ENCODE results near the gene HYCC1.

HYCC1 gene

GRCh38 chr7:23016345-23017253 lies 2.7 kb upstream of the HYCC1 start:
- DNase-seq (ENCODE audit: low read depth), result no peak

GRCh38 chr7:23014681-23015080 lies 751 bp upstream of the HYCC1 start:
- DNase-seq (ENCODE audit: low read depth), result no peak

- DNase-seq (ENCODE audit: low read depth), result peak; percentile 48
Measured at GRCh38 chr7:23012908-23013714, 819 bp downstream of the HYCC1 start.

- DNase-seq (ENCODE audit: low read depth), result no peak
Measured at GRCh38 chr7:23012186-23012585, 1.7 kb downstream of the HYCC1 start.

GRCh38 chr7:23011222-23011924 lies 2.6 kb downstream of the HYCC1 start:
- DNase-seq (ENCODE audit: low read depth), result no peak

- DNase-seq (ENCODE audit: low read depth), result no peak
Measured at GRCh38 chr7:23009303-23009702, 4.6 kb downstream of the HYCC1 start.

GRCh38 chr7:23004247-23004520 lies 9.7 kb downstream of the HYCC1 start:
- no peak for DNase-seq (ENCODE audit: low read depth)

GRCh38 chr7:23003505-23004246 lies 10.3 kb downstream of the HYCC1 start:
- DNase-seq (ENCODE audit: low read depth), result peak; percentile 52

- no peak for DNase-seq (ENCODE audit: low read depth)
Measured at GRCh38 chr7:23002698-23003097, 11.2 kb downstream of the HYCC1 start.

- DNase-seq (ENCODE audit: low read depth), result no peak
Measured at GRCh38 chr7:23001610-23002009, 12.3 kb downstream of the HYCC1 start.

GRCh38 chr7:23000597-23001360 lies 13.2 kb downstream of the HYCC1 start:
- DNase-seq (ENCODE audit: low read depth), result peak; percentile 77

GRCh38 chr7:22998519-22998896 lies 15.4 kb downstream of the HYCC1 start:
- no peak for DNase-seq (ENCODE audit: low read depth)

GRCh38 chr7:22997871-22998518 lies 15.9 kb downstream of the HYCC1 start:
- DNase-seq (ENCODE audit: low read depth), result peak; percentile 66

- DNase-seq (ENCODE audit: low read depth), result no peak
Measured at GRCh38 chr7:22996470-22996869, 17.5 kb downstream of the HYCC1 start.

- no peak for DNase-seq (ENCODE audit: low read depth)
Measured at GRCh38 chr7:22995011-22995410, 18.9 kb downstream of the HYCC1 start.

- no peak for DNase-seq (ENCODE audit: low read depth)
Measured at GRCh38 chr7:22992874-22993840, 20.8 kb downstream of the HYCC1 start.

GRCh38 chr7:22990588-22990949 lies 23.4 kb downstream of the HYCC1 start:
- peak; percentile 90 for DNase-seq (ENCODE audit: low read depth)

- peak; percentile 67 for DNase-seq (ENCODE audit: low read depth)
Measured at GRCh38 chr7:22989643-22990587, 24.0 kb downstream of the HYCC1 start.
